HCT116 (cell line): ENCODE measurements around the gene SPIRE2. TPM values are rescaled to one million over a fixed set of nuclear protein-coding genes. Genes with fewer than 3 reads are reported as not detected.

Source experiments
- ATAC-seq: fragments of 200-7000 bp; cut with Tn5 transposase; 2 replicates; pipeline ENCODE4 v1.9.1; 2020; ENCODE audit warnings: mild to moderate bottlenecking, moderate library complexity
- BruUV-seq: library from RNA; stranded (reverse); fragments of 400-500 nt; replicated peaks from 2 replicates; lab custom pipeline; 2021; lab: Mats Ljungman, UMichigan
- CTCF ChIA-PET: fragments of 300-600 bp; sonication (Branson Sonifier 250); formaldehyde crosslinking; loops from one replicate; lab custom pipeline; 2021; ENCODE audit warnings: antibody characterized with exemption; lab: Charles Lee
- POLR2A ChIA-PET: fragments of 300-600, 350-600 bp; sonication (Branson Sonifier 250); formaldehyde crosslinking; loops from one replicate; lab custom pipeline; 2021; ENCODE audit warnings: antibody characterized with exemption; lab: Charles Lee
- RAD21 ChIA-PET, 2 experiments: fragments of 300-600 bp; sonication (Branson Sonifier 250); formaldehyde crosslinking; loops; one replicate each; lab custom pipeline; 2023; ENCODE audit warnings: low total read pairs in 2 of 2; ENCODE audit not compliant: uncharacterized antibody in 2 of 2, unreplicated experiment in 2 of 2, low non-redundant PET in 1 of 2; lab: Charles Lee
- DNase-seq: peaks from one replicate; pipeline ENCODE4 v3.0.0-alpha.2; 2010; ENCODE audit warnings: low read depth, low spot score
- H2AFZ ChIP-seq: fragments of 200-600 bp; shearing (Covaris generic), sonication (generic); 2 replicates; pipeline ENCODE4 v1.6.1; 2017; ENCODE audit warnings: low read depth, mixed run types, mixed read lengths, antibody characterized with exemption, low read length; ENCODE audit not compliant: poor library complexity, severe bottlenecking
- H3K27ac ChIP-seq: 2 replicates; pipeline ENCODE4 v1.5.1; 2012; ENCODE audit warnings: low read depth, low read length
- H3K27me3 ChIP-seq: fragments of 200-600 bp; sonication (generic); 2 replicates; pipeline ENCODE4 v1.6.1; 2016; ENCODE audit warnings: mixed run types, low read length, mixed read lengths; ENCODE audit not compliant: insufficient read depth
- H3K36me3 ChIP-seq, 2 experiments: fragments of 200-500 bp in 1 of 2; fragments of 200-600 bp in 1 of 2; sonication (Bioruptor generic) in 1 of 2; sonication (generic) in 1 of 2; 2 replicates each; pipeline versions ENCODE4 v1.5.1 to v1.6.1; 2014 to 2016; ENCODE audit warnings: low read length in 2 of 2, inconsistent platforms in 1 of 2, mixed read lengths in 1 of 2, mixed run types in 1 of 2; ENCODE audit not compliant: insufficient read depth in 2 of 2, control insufficient read depth in 1 of 2
- H3K4me1 ChIP-seq, 2 experiments: fragments of 200-600 bp in 1 of 2; sonication (generic) in 1 of 2; 2 replicates each; pipeline versions ENCODE4 v1.5.1 to v1.6.1; 2012 to 2017; ENCODE audit warnings: low read length in 2 of 2, inconsistent platforms in 1 of 2, mild to moderate bottlenecking in 1 of 2, mixed read lengths in 1 of 2, mixed run types in 1 of 2, moderate library complexity in 1 of 2; ENCODE audit not compliant: insufficient read depth in 2 of 2, control insufficient read depth in 1 of 2
- H3K4me2 ChIP-seq: fragments of 200-600 bp; sonication (generic); 2 replicates; pipeline ENCODE4 v1.6.1; 2017; ENCODE audit warnings: mixed run types, low read length, mixed read lengths
- H3K4me3 ChIP-seq, 2 experiments: fragments of 200-600 bp in 1 of 2; sonication (generic) in 1 of 2; replicated peaks in 1 of 2; 2 replicates each; pipeline ENCODE4 v1.5.1; 2011 to 2016; ENCODE audit warnings: low read length in 2 of 2, control low read depth in 1 of 2, low read depth in 1 of 2, mild to moderate bottlenecking in 1 of 2, mixed read lengths in 1 of 2, mixed run types in 1 of 2
- H3K79me2 ChIP-seq: fragments of 200-600 bp; sonication (generic); 2 replicates; pipeline ENCODE4 v1.6.1; 2017; ENCODE audit warnings: mild to moderate bottlenecking, mixed run types, low read length, moderate library complexity, mixed read lengths; ENCODE audit not compliant: insufficient read depth
- H3K9ac ChIP-seq: fragments of 200-600 bp; sonication (generic); 2 replicates; pipeline ENCODE4 v1.6.1; 2016; ENCODE audit warnings: low read length, mixed read lengths
- H3K9me2 ChIP-seq: fragments of 200-600 bp; sonication (generic), shearing (Covaris generic); 2 replicates; pipeline ENCODE4 v1.6.1; 2017; ENCODE audit warnings: mixed run types, mild to moderate bottlenecking, moderate library complexity; ENCODE audit not compliant: insufficient read depth
- H3K9me3 ChIP-seq, 2 experiments: fragments of 200-500 bp in 1 of 2; fragments of 200-600 bp in 1 of 2; sonication (Bioruptor generic) in 1 of 2; sonication (generic) in 1 of 2; 2 replicates each; pipeline ENCODE4 v1.6.1; 2014 to 2017; ENCODE audit warnings: low read length in 2 of 2, mixed read lengths in 2 of 2, inconsistent platforms in 1 of 2, low read depth in 1 of 2, mild to moderate bottlenecking in 1 of 2, mixed run types in 1 of 2, moderate library complexity in 1 of 2; ENCODE audit not compliant: control insufficient read depth in 1 of 2, insufficient read depth in 1 of 2
- H4K20me1 ChIP-seq: fragments of 200-600 bp; sonication (generic), shearing (Covaris generic); 2 replicates; pipeline ENCODE4 v1.6.1; 2017; ENCODE audit warnings: mixed run types, mild to moderate bottlenecking, moderate library complexity; ENCODE audit not compliant: insufficient read depth
- CBX3 ChIP-seq: IDR thresholded peaks from 2 replicates; pipeline ENCODE4 v1.6.1; 2012; ENCODE audit warnings: low read depth
- CTCF ChIP-seq, 3 experiments: fragments of 200-600 bp in 1 of 3; sonication (generic) in 1 of 3; IDR thresholded peaks in 2 of 3; conservative IDR thresholded peaks in 1 of 3; 2 replicates each; pipeline ENCODE4 v1.5.1; 2012 to 2017; ENCODE audit warnings: low read depth in 2 of 3, low read length in 2 of 3, antibody characterized with exemption in 1 of 3, borderline replicate concordance in 1 of 3, control low read depth in 1 of 3, mild to moderate bottlenecking in 1 of 3, mixed read lengths in 1 of 3, mixed run types in 1 of 3, moderate library complexity in 1 of 3; ENCODE audit not compliant: insufficient read depth in 1 of 3
- ELF1 ChIP-seq: IDR thresholded peaks from 2 replicates; pipeline ENCODE4 v1.6.1; 2012; ENCODE audit warnings: low read depth, borderline replicate concordance
- FOSL1 ChIP-seq: IDR thresholded peaks from 2 replicates; pipeline ENCODE4 v1.6.1; 2012; ENCODE audit warnings: low read depth
- TCF7L2 ChIP-seq: IDR thresholded peaks from 2 replicates; pipeline ENCODE4 v1.7.0; 2011; ENCODE audit warnings: borderline replicate concordance, inconsistent platforms; ENCODE audit not compliant: insufficient read depth, insufficient read length; ENCODE audit errors: extremely low read depth
- intact Hi-C: fragments of 100-400 bp; cut with micrococcal nuclease; formaldehyde crosslinking; loops from 2 replicates; pipeline ENCODE4 v1.10.0; 2022
- total RNA-seq: library from RNA; stranded (reverse); gene quantifications from one replicate; pipeline ENCODE4 v1.2.1, GENCODE V29; 2021; ENCODE audit not compliant: unreplicated experiment
- TF ChIP-seq, protein P1 (sequence below): IDR thresholded peaks from 2 replicates; pipeline ENCODE4 v1.6.1; 2011; ENCODE audit warnings: mild to moderate bottlenecking, low read length, moderate library complexity; ENCODE audit not compliant: insufficient replicate concordance; ENCODE audit errors: extremely low read depth
- TF ChIP-seq, protein P2 (sequence below): IDR thresholded peaks from 2 replicates; pipeline ENCODE4 v1.6.1; 2012; ENCODE audit warnings: low read depth
- TF ChIP-seq, protein P3 (sequence below): IDR thresholded peaks from 2 replicates; pipeline ENCODE4 v1.6.1; 2012

The SPIRE2 gene
- total RNA-seq, 1 experiment from 2014 or later, result 21.2 TPM

DNA sequence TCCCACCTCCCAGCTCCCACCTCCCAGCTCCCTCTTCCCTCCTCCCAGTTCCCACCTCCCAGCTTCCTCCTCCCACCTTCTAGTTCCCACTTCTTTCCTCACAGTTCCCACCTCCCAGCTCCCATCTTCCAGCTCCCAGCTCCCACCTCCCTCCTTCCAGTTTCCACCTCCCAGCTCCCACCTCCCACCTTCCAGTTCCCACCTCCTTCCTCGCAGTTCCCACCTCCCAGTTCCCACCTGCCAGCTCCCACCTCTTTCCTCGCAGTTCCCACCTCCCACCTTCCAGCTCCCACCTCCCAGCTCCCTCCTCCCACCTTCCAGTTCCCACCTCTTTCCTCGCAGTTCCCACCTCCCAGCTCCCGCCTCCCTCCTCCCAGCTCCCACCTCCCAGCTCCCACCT is 80.0 kb downstream of the SPIRE2 start:
- H3K27ac ChIP-seq, result peak overlapping the region; percentile 42; the same call in 1 of the 2 replicates
- intact Hi-C loops, result no loop called here
- peaks cover 20 to 28% of the 10 kb centered on the region in 2 experiments for H3K36me3 ChIP-seq
- H3K4me2 ChIP-seq, result no peak overlapping the region
- H3K79me2 ChIP-seq, result no peaks in the 10 kb centered on the region
- H3K4me1 ChIP-seq, result peaks cover 4 to 11% of the 10 kb centered on the region in 2 experiments; a peak in 3 of 4 replicates
- CTCF ChIA-PET, result interaction anchor here (0.6 to 5.7 kb wide), 4 partner anchors 10 to 344 kb away, joined by 3 to 57 read pairs (median 14); partner anchors contain the start of genes MC1R and TUBB3
- POLR2A ChIA-PET, result interaction anchor here (0.6 to 2.7 kb wide), 6 partner anchors 10 to 203 kb away, joined by 4 to 22 read pairs (median 6); partner anchors contain the start of genes MC1R, TCF25 and TUBB3
- no peaks in the 10 kb centered on the region for H3K27me3 ChIP-seq
- TF ChIP-seq, protein P1, sequence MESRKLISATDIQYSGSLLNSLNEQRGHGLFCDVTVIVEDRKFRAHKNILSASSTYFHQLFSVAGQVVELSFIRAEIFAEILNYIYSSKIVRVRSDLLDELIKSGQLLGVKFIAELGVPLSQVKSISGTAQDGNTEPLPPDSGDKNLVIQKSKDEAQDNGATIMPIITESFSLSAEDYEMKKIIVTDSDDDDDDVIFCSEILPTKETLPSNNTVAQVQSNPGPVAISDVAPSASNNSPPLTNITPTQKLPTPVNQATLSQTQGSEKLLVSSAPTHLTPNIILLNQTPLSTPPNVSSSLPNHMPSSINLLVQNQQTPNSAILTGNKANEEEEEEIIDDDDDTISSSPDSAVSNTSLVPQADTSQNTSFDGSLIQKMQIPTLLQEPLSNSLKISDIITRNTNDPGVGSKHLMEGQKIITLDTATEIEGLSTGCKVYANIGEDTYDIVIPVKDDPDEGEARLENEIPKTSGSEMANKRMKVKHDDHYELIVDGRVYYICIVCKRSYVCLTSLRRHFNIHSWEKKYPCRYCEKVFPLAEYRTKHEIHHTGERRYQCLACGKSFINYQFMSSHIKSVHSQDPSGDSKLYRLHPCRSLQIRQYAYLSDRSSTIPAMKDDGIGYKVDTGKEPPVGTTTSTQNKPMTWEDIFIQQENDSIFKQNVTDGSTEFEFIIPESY, result no peak
- TF ChIP-seq FOSL1, result no peak
- TF ChIP-seq CTCF (IDR thresholded peaks at IDR 0.05 in 2 of 3, conservative IDR thresholded peaks at IDR 0.05 in 1 of 3; ENCODE audit: borderline replicate concordance in 1 of 3, insufficient read depth in 1 of 3, low read depth in 2 of 3, low read length in 2 of 3), result no peak
- TF ChIP-seq ELF1, result no peak
- TF ChIP-seq, protein P2, sequence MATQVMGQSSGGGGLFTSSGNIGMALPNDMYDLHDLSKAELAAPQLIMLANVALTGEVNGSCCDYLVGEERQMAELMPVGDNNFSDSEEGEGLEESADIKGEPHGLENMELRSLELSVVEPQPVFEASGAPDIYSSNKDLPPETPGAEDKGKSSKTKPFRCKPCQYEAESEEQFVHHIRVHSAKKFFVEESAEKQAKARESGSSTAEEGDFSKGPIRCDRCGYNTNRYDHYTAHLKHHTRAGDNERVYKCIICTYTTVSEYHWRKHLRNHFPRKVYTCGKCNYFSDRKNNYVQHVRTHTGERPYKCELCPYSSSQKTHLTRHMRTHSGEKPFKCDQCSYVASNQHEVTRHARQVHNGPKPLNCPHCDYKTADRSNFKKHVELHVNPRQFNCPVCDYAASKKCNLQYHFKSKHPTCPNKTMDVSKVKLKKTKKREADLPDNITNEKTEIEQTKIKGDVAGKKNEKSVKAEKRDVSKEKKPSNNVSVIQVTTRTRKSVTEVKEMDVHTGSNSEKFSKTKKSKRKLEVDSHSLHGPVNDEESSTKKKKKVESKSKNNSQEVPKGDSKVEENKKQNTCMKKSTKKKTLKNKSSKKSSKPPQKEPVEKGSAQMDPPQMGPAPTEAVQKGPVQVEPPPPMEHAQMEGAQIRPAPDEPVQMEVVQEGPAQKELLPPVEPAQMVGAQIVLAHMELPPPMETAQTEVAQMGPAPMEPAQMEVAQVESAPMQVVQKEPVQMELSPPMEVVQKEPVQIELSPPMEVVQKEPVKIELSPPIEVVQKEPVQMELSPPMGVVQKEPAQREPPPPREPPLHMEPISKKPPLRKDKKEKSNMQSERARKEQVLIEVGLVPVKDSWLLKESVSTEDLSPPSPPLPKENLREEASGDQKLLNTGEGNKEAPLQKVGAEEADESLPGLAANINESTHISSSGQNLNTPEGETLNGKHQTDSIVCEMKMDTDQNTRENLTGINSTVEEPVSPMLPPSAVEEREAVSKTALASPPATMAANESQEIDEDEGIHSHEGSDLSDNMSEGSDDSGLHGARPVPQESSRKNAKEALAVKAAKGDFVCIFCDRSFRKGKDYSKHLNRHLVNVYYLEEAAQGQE, result no peak
- no peak for TF ChIP-seq TCF7L2
- TF ChIP-seq, protein P3, sequence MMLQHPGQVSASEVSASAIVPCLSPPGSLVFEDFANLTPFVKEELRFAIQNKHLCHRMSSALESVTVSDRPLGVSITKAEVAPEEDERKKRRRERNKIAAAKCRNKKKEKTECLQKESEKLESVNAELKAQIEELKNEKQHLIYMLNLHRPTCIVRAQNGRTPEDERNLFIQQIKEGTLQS, result no peak
- no peak for TF ChIP-seq CBX3
- TF ChIP-seq, all 23 proteins: peak for 0
- no peak overlapping the region for H3K9ac ChIP-seq
- H3K4me3 ChIP-seq, result no peak overlapping the region
- H4K20me1 ChIP-seq, result no peaks in the 10 kb centered on the region
- H2AFZ ChIP-seq, result no peak overlapping the region
- no peak for ATAC-seq
- no peak for DNase-seq
- no TSS peak for BruUV-seq
- no peaks in the 10 kb centered on the region for H3K9me3 ChIP-seq
- no peaks in the 10 kb centered on the region for H3K9me2 ChIP-seq
- RAD21 ChIA-PET, result interaction anchor here in 1 of 2 experiments (0.9 kb wide), 1 partner anchor 203 kb away, joined by 4 read pairs; no protein-coding TSS in a partner anchor
